GM11168 (cell line): ENCODE data around the gene CXCL5.

Experiments
- in situ Hi-C: fragments of 300-500 bp; cut with MboI; formaldehyde crosslinking; loops from one replicate; pipeline ENCODE4 v1.12.0; 2022; ENCODE audit warnings: low sequenced_read_pairs; ENCODE audit not compliant: unreplicated experiment

The CXCL5 gene

DNA sequence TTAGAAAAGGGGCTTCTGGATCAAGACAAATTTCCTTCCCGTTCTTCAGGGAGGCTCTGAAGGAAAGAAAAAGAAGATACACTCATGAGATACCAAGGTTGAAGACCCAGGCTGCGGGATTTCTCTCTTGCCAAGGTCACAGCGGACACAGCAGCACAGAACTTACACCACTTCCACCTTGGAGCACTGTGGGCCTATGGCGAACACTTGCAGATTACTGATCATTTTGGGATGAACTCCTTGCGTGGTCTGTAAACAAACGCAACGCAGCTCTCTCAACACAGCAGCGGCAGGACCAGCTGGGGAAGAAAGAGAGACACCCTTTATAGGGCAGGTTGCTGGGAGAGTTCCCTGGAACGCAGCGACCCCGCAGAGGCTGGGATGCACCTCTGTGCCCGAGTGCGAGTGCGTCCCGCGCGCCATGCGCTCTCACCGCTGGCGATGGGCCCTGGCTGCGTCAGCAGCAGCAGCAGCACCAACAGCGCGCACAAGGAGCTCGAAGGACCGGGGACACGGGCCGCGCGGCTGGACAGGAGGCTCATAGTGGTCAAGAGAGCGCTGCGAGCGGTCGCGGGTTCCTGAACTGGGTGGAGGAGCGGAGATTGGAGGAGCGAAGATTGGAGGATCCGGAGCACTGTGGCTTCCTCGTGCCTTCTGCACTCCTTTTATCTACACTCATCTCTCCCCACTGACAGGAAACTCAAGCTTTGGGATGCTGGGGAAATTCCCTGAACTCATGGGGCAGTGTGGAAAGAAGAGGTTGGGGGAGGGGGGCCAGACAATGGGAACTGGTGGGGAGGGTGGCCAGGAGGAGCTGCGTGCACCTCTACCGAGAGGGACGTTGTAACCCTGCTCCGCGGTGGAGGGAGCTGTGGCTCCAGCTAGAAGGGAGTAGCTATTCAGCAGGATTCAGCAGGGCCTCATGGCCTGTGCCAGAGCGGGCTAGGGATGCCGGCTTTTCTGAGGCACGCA is at the start of gene CXCL5:
Gene CXCL5, minus strand, starts transcription at position 638 of the 972 bp plus-strand sequence. Its CDS starts 96 bp downstream, at position 542.
- in situ Hi-C loops = no loop called here

DNA sequence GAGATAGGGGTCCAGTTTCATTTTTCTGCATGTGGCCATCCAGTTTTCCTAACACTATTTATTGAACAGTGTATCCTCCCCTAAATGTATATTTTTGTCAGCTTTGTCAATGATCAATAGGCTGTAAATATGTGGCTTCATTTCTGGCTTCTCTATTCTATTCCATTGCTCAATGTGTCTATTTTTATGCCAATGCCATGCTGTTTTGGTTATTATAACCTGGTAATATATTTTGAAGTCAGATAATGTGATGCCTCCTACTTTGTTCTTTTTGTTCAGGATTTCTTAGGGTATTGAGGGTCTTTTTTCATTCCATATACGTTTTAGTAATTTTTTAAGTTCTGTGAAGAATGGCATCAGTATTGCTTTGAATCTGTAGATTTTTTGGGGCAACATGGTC is 48.7 kb upstream of the CXCL5 start:
- in situ Hi-C loops = no loop called here

DNA sequence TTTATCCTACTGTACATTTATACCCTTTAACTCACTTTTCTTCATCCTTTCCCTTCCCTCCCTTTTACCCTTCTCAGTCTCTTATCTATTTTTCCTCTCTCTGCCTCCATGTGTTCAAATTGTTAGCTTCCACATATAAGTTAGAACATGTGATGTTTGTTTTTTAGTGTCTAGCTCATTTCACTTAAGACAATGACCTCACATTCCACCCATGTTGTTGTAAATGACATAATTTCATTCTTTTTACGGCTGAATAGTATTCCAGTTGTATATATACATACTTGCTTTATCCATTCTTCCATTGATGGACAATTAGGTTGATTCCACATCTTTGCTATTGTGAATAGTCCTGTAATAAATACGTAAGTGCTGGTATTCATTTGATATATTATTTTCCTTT is 47.3 kb upstream of the CXCL5 start:
- in situ Hi-C loops = no loop called here

- in situ Hi-C loops = no loop called here
Observed at GRCh38 chr4:74045247-74045646, 46.8 kb upstream of the CXCL5 start.

DNA sequence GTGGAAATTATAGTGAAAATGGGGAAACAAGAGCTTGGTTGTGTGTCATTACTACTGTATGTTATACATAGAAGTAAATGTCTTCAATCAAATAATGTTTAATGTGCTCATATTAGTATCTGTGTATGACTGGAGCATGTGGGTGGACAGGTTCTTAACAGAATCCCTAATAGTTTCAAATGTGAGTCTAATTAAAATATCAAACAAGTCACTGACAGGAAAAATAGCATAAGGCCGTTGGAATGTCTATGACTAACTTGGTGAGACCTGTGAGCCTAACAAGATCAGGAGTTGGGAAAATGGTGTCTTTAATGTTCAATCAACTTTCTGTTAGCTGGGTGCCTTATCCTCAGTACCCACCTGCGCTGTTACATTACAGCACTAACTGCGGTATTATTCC is 46.2 kb upstream of the CXCL5 start:
- in situ Hi-C loops = no loop called here

DNA sequence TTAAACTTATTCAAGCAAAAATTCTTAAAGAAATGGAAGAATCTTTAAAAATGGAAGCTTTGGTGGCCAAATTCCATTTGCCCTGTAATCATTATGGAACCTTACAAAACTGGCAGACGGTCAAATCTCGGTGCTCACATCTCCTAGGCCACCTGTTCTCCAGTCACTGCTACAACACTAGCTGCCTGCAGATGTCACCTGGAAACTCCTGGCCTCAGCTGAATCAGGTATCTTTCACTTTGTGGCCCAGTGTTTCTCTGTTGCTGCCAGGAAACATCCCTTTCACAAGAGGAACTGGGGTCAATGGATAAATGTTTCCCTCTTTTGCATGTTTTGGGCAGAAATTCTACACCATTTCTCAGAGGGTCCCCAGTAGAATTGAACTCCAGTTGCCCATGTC is 44.2 kb upstream of the CXCL5 start:
- in situ Hi-C loops = no loop called here

DNA sequence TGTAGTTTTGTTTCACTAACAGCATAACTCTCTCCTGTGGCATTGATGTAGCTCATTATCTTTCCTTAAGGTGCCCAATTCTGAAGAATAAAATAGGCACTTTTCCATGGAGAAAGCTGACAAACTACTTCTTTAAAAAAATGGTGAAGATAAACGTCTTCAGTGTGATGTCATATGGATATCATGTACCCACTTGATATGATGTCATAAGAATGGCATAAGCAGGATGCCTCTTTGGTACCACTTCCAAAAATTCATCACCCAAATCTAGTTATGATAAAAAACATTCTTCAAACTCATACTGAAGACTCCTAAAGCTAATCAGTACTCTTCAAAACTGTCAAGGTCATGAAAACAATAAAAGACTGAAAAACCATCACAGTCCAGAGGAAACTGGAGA is 42.9 kb upstream of the CXCL5 start:
- in situ Hi-C loops = no loop called here

GRCh38 chr4:74039315-74039763 is 40.9 kb upstream of the CXCL5 start:
- in situ Hi-C loops = no loop called here

DNA sequence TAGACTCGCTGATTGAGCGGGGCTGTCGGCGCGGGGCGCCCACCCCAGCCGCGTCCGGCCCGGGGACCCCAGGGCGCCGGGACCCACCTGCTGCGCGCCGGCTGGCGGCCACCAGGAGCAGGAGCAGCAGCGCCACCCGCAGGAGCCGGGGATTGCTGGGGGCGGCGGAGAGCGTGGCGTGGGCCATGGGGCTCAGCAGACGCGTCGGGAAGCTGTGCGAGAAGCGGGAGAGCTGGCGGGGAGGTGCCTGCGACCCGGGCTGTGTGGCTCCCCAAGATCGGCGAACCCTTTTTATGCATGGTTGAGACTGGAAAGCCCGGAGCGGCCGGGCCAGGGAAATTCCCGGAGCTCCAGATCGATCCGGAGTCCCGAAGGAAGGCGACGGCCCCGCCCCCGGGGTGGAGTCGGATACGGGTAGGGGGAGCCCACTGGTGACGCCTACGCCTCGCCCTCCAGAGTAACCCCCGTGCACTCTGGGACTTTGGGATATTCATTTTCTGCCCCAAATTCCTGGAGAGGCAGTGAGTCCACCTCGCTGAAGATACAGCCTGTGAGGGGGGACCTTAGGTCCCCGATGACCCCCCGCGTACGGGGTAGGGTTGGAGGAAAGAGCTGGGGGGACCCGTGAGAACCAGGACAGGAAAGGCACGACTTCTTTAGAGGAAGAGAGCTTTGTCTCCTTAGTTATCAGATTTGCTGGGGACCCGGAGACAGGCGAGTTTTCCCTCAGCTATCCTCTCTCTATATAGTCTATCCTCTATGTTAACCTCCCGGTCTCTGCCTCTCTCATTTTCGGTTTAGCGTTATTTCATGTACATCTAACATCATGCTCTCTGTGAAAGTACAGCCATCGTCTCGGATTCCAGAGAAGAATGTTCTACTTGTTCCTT is 40.2 kb upstream of the CXCL5 start, which contains the start of gene CXCL3:
Gene CXCL3, minus strand, starts transcription at position 265 of the 890 bp plus-strand sequence. Its CDS starts 78 bp downstream, at position 187.
- in situ Hi-C loops = no loop called here

- in situ Hi-C loops = no loop called here
Observed at GRCh38 chr4:74038086-74038424, 39.6 kb upstream of the CXCL5 start.

GRCh38 chr4:74037076-74037955 is 38.8 kb upstream of the CXCL5 start:
- in situ Hi-C loops = no loop called here

GRCh38 chr4:74033739-74034138 is 35.3 kb upstream of the CXCL5 start:
- in situ Hi-C loops = no loop called here

DNA sequence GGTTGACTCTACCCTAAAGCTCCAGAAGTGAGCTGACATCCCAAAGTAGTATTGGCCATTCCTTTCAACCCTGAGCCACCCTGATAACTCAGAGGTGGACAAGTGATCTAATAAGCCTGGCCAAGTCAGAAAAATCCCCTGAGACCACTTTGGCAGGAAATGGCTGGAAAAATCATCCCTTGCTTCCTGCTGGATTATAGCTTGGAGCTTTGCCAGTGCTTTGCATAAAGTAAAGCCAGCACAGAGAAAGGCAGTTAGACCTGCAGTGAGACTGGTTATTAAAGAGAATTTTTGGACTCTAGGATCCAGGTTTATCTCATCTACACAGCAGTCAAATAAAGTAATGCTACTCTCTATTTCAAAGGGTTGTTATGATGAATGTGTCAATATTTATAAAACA is 33.6 kb upstream of the CXCL5 start:
- in situ Hi-C loops = no loop called here

- in situ Hi-C loops = no loop called here
Observed at GRCh38 chr4:74031576-74031975, 33.1 kb upstream of the CXCL5 start.

GRCh38 chr4:74030285-74030684 is 31.8 kb upstream of the CXCL5 start:
- in situ Hi-C loops = no loop called here

GRCh38 chr4:74028504-74028903 is 30.0 kb upstream of the CXCL5 start:
- in situ Hi-C loops = no loop called here

GRCh38 chr4:74023709-74024108 is 25.2 kb upstream of the CXCL5 start:
- in situ Hi-C loops = no loop called here

DNA sequence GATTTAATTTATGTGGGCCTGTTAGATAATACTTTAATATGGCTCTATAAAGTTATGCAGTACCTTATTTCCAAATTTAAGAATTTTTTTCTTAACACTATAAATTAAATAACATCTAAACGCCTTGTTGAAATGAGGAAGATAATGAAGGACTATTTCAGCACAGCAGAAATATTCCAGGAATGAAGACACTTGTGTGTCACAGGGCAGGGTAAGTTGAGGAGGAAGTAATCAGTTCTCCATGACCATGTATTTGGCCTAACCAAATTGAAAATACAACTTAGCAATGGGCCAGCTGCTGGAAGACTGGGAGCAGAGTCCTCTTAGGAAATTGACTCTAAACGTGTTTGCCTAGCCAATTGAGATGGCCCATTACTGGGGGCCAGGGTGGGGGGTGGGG is 23.1 kb upstream of the CXCL5 start:
- in situ Hi-C loops = no loop called here

- in situ Hi-C loops = no loop called here
Observed at GRCh38 chr4:74018771-74019170, 20.3 kb upstream of the CXCL5 start.

DNA sequence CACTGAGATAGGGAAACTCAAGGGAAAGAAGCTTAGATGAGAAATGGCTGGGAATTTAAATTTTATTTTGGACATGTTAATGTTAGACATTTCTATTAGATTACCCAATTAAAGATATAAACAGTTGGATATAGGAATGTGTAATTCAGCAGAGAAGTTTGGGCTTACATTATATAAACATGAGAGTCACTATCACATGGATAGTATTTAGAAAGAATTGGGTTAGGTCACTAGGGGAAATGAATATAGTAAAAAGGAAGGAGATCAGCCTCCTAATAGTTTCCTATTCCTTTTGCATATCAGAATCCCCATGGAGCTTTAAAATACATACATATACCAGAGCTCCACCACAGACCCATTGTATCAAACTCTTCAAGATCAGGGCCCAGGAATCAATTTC is 19.6 kb upstream of the CXCL5 start:
- in situ Hi-C loops = no loop called here
